OCI-LY1 (cell line): ENCODE results near the gene ITFG1.

Source experiments
- H2AFZ ChIP-seq: fragments of 200-600 bp; sonication (generic), shearing (Covaris generic); 2 replicates; pipeline ENCODE4 v1.6.0; 2014; ENCODE audit warnings: antibody characterized with exemption, mild to moderate bottlenecking, low read length
- H3F3A ChIP-seq: fragments of 200-600 bp; sonication (generic), shearing (Covaris generic); 2 replicates; pipeline ENCODE4 v1.6.0; 2014; ENCODE audit warnings: mild to moderate bottlenecking, antibody characterized with exemption, low read length, moderate library complexity; ENCODE audit not compliant: insufficient read depth
- H3K27ac ChIP-seq: fragments of 200-600 bp; sonication (generic); 2 replicates; pipeline ENCODE4 v1.5.1; 2014; ENCODE audit warnings: low read length, mixed run types, mild to moderate bottlenecking, low read depth; ENCODE audit not compliant: poor library complexity, severe bottlenecking
- H3K27me3 ChIP-seq: fragments of 200-600 bp; sonication (generic); 2 replicates; pipeline ENCODE4 v1.6.0; 2014; ENCODE audit warnings: antibody characterized with exemption, mild to moderate bottlenecking, low read length, moderate library complexity; ENCODE audit not compliant: insufficient read depth
- H3K36me3 ChIP-seq: fragments of 200-600 bp; sonication (generic); 2 replicates; pipeline ENCODE4 v1.6.1; 2014; ENCODE audit warnings: mild to moderate bottlenecking, antibody characterized with exemption, low read length, moderate library complexity, mixed read lengths; ENCODE audit not compliant: insufficient read depth
- H3K4me1 ChIP-seq: fragments of 200-600 bp; sonication (generic); 2 replicates; pipeline ENCODE4 v1.5.1; 2014; ENCODE audit warnings: mild to moderate bottlenecking, low read length, moderate library complexity; ENCODE audit not compliant: insufficient read depth, severe bottlenecking
- H3K4me2 ChIP-seq: fragments of 200-600 bp; sonication (generic), shearing (Covaris generic); 2 replicates; pipeline ENCODE4 v1.6.1; 2014; ENCODE audit warnings: low read length
- H3K4me3 ChIP-seq: fragments of 200-600 bp; sonication (generic); 2 replicates; pipeline ENCODE4 v1.5.1; 2014; ENCODE audit warnings: low read length, low read depth, mild to moderate bottlenecking, mixed read lengths; ENCODE audit not compliant: poor library complexity, severe bottlenecking
- H3K79me2 ChIP-seq: fragments of 200-600 bp; shearing (Covaris generic); 2 replicates; pipeline ENCODE4 v1.6.1; 2016; ENCODE audit warnings: mixed run types, low read length, mixed read lengths; ENCODE audit not compliant: insufficient read depth
- H3K9ac ChIP-seq: fragments of 200-600 bp; sonication (generic), shearing (Covaris generic); 2 replicates; pipeline ENCODE4 v1.6.1; 2014; ENCODE audit warnings: mild to moderate bottlenecking, low read length, mixed read lengths
- H3K9me2 ChIP-seq: fragments of 200-600 bp; sonication (generic), shearing (Covaris generic); 2 replicates; pipeline ENCODE4 v1.6.1; 2014; ENCODE audit warnings: low read depth, mild to moderate bottlenecking, low read length, mixed read lengths
- H3K9me3 ChIP-seq: fragments of 200-600 bp; shearing (Covaris generic); 2 replicates; pipeline ENCODE4 v1.6.1; 2014; ENCODE audit warnings: low read length, mixed read lengths
- H4K20me1 ChIP-seq: fragments of 200-600 bp; sonication (generic), shearing (Covaris generic); 2 replicates; pipeline ENCODE4 v1.6.0; 2016; ENCODE audit warnings: mild to moderate bottlenecking, low read length; ENCODE audit not compliant: insufficient read depth
- CTCF ChIP-seq: fragments of 200-600 bp; sonication (generic), shearing (Covaris generic); IDR thresholded peaks from 2 replicates; pipeline ENCODE4 v1.5.1; 2017; ENCODE audit warnings: mild to moderate bottlenecking, antibody characterized with exemption, low read length, moderate library complexity, mixed read lengths
- EZH2 ChIP-seq: fragments of 200-600 bp; sonication (generic), shearing (Covaris generic); IDR thresholded peaks from 2 replicates; pipeline ENCODE4 v1.8.0; 2017; ENCODE audit warnings: borderline replicate concordance, mixed run types, mild to moderate bottlenecking, antibody characterized with exemption, low read length, moderate library complexity, mixed read lengths

Gene ITFG1

DNA sequence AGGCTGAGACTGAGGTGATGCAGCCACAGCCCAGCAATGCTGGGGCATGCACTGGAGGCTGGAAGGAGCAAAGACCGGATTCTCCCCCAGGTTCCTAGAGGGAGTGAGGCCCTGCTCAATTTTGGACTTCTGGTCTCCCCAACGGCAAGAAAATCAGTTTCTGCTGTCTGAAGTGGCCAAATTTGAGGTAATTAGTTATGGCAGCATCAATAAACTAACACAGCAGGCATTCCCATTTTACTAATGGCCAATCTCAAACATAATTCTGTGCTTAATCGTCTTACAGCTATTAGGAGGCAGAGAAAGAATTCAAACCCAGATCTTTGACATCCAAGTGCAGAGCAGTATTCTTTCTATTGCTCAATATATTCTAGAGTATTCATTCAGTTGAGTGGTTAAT lies 333.3 kb downstream of the ITFG1 start:
- H3K36me3 ChIP-seq = 0 out of 2 replicates have a peak, but pooled peaks cover 13% of the 10 kb centered on the region
- H3K79me2 ChIP-seq = no peaks in the 10 kb centered on the region
- H4K20me1 ChIP-seq = no peaks in the 10 kb centered on the region
- H3K4me2 ChIP-seq = no peak overlapping the region
- no peaks in the 10 kb centered on the region for H3F3A ChIP-seq
- no peaks in the 10 kb centered on the region for H3K9me3 ChIP-seq
- no peaks in the 10 kb centered on the region for H3K9me2 ChIP-seq
- no peak overlapping the region for H2AFZ ChIP-seq
- H3K27me3 ChIP-seq = no peaks in the 10 kb centered on the region
- H3K9ac ChIP-seq = no peak overlapping the region
- H3K4me3 ChIP-seq = no peak overlapping the region
- TF ChIP-seq EZH2 = no peak
- no peak for TF ChIP-seq CTCF
- H3K27ac ChIP-seq = no peak overlapping the region
- H3K4me1 ChIP-seq = no peaks in the 10 kb centered on the region

- H3K9ac ChIP-seq = no peak overlapping the region
- no peaks in the 10 kb centered on the region for H3K4me1 ChIP-seq
- no peaks in the 10 kb centered on the region for H3K79me2 ChIP-seq
- TF ChIP-seq EZH2 (no peak), CTCF (no peak)
- no peak overlapping the region for H3K4me2 ChIP-seq
- H3K36me3 ChIP-seq = 0 out of 2 replicates have a peak, but pooled peaks cover 13% of the 10 kb centered on the region
- H3K9me2 ChIP-seq = no peaks in the 10 kb centered on the region
- no peaks in the 10 kb centered on the region for H3K9me3 ChIP-seq
- H3K27me3 ChIP-seq = no peaks in the 10 kb centered on the region
- H3K4me3 ChIP-seq = no peak overlapping the region
- no peak overlapping the region for H3K27ac ChIP-seq
- no peaks in the 10 kb centered on the region for H3F3A ChIP-seq
- H4K20me1 ChIP-seq = no peaks in the 10 kb centered on the region
- H2AFZ ChIP-seq = no peak overlapping the region
These were observed 335.1 kb downstream of the ITFG1 start for GRCh38 chr16:47125757-47126156.

GRCh38 chr16:47113130-47113529 lies 347.7 kb downstream of the ITFG1 start:
- Histone ChIP-seq H3F3A (no peaks in the 10 kb centered on the region; the same call in 1 of the 2 replicates), H3K9ac (no peak overlapping the region), H3K27me3 (no peaks in the 10 kb centered on the region), H3K4me2 (no peak overlapping the region), H3K79me2 (no peaks in the 10 kb centered on the region), H3K9me3 (no peaks in the 10 kb centered on the region), H2AFZ (no peak overlapping the region), H3K4me3 (no peak overlapping the region), H4K20me1 (no peaks in the 10 kb centered on the region), H3K36me3 (no peaks in the 10 kb centered on the region), H3K4me1 (no peaks in the 10 kb centered on the region), H3K9me2 (no peaks in the 10 kb centered on the region), H3K27ac (no peak overlapping the region)
- TF ChIP-seq EZH2 (no peak), CTCF (no peak)
